ENCODE data around the gene TRIM47. TPM values are rescaled to one million over a fixed set of nuclear protein-coding genes. Genes with fewer than 3 reads are reported as not detected.

TRIM47 gene
- total and polyA plus RNA-seq, 2 of the 13 experiments (the other 11 are each of a cell fraction or from before 2014, with no cell fraction given), result 33.5 to 82.0 TPM

GRCh38 chr17:75877752-75878173 is 618 bp downstream of the TRIM47 start (continued):
- peak; percentile 42; the same call in 1 of the 2 replicates for TF ChIP-seq E2F1 (CRISPR knock-in tag; IDR thresholded peaks at IDR 0.05)
- TF ChIP-seq BCL3 (CRISPR knock-in tag; IDR thresholded peaks at IDR 0.05), result peak; percentile 90
- 0 out of 2 replicates have a peak, but pooled peaks have one; percentile 49 for TF ChIP-seq DPF2 (CRISPR knock-in tag; IDR thresholded peaks at IDR 0.05; ENCODE audit: borderline replicate concordance, low read depth)
- no peak for TF ChIP-seq NR2F2 (IDR thresholded peaks at IDR 0.05; ENCODE audit: borderline replicate concordance, low read depth)
- no peak for TF ChIP-seq RBM22 (optimal IDR thresholded peaks at IDR 0.05; ENCODE audit: low read length)
- peak; percentile 36; the same call in 1 of the 2 replicates for TF ChIP-seq ZBTB43 (CRISPR knock-in tag; conservative IDR thresholded peaks at IDR 0.05)
- 0 out of 3 replicates have a peak, but pooled peaks have one; percentile 54 for TF ChIP-seq MXI1 (IDR thresholded peaks at IDR 0.05; ENCODE audit: borderline replicate concordance, low read depth, low read length)
- no peak for TF ChIP-seq KDM4B (CRISPR knock-in tag; IDR thresholded peaks at IDR 0.05)
- TF ChIP-seq, protein P1, sequence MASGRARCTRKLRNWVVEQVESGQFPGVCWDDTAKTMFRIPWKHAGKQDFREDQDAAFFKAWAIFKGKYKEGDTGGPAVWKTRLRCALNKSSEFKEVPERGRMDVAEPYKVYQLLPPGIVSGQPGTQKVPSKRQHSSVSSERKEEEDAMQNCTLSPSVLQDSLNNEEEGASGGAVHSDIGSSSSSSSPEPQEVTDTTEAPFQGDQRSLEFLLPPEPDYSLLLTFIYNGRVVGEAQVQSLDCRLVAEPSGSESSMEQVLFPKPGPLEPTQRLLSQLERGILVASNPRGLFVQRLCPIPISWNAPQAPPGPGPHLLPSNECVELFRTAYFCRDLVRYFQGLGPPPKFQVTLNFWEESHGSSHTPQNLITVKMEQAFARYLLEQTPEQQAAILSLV (CRISPR knock-in tag; IDR thresholded peaks at IDR 0.05; ENCODE audit: borderline replicate concordance), result peak; percentile 25; the same call in 1 of the 2 replicates
- TF ChIP-seq TGIF2 (CRISPR knock-in tag; IDR thresholded peaks at IDR 0.05), result peak; percentile 22; the same call in 1 of the 2 replicates
- no peak; the same call in 1 of the 2 replicates for TF ChIP-seq MEF2D (CRISPR knock-in tag; IDR thresholded peaks at IDR 0.05)
- peak; percentile 23; the same call in 1 of the 2 replicates for TF ChIP-seq PHF20 (CRISPR knock-in tag; IDR thresholded peaks at IDR 0.05)
- no peak for TF ChIP-seq NAIF1 (CRISPR knock-in tag; IDR thresholded peaks at IDR 0.05; ENCODE audit: borderline replicate concordance)
- no peak for TF ChIP-seq SNRNP70 (IDR thresholded peaks at IDR 0.05; ENCODE audit: low read depth, low read length)
- no peak for TF ChIP-seq MAFK (conservative IDR thresholded peaks at IDR 0.05 in 1 of 2, IDR thresholded peaks at IDR 0.05 in 1 of 2; ENCODE audit: low read length in 2 of 2)
- no peak for TF ChIP-seq ZNF138 (CRISPR knock-in tag; IDR thresholded peaks at IDR 0.05; ENCODE audit: low read depth)
- no peak for TF ChIP-seq TCF12 (IDR thresholded peaks at IDR 0.05)
- TF ChIP-seq TCF12 (CRISPR knock-in tag; IDR thresholded peaks at IDR 0.05), result no peak
- 0 out of 2 replicates have a peak, but pooled peaks have one; percentile 12 for TF ChIP-seq ZBTB8A (CRISPR knock-in tag; IDR thresholded peaks at IDR 0.05; ENCODE audit: borderline replicate concordance, low read depth)
- 0 out of 2 replicates have a peak, but pooled peaks have one; percentile 68 for TF ChIP-seq ZNF253 (CRISPR knock-in tag; IDR thresholded peaks at IDR 0.05; ENCODE audit: borderline replicate concordance)
- no peak for TF ChIP-seq ZNF350 (CRISPR knock-in tag; IDR thresholded peaks at IDR 0.05; ENCODE audit: borderline replicate concordance, low read depth)
- TF ChIP-seq TARDBP (CRISPR knock-in tag; IDR thresholded peaks at IDR 0.05), result no peak
- TF ChIP-seq ZNF776 (CRISPR knock-in tag; IDR thresholded peaks at IDR 0.05), result peak; percentile 97; the same call in 1 of the 2 replicates
- TF ChIP-seq, protein P2, sequence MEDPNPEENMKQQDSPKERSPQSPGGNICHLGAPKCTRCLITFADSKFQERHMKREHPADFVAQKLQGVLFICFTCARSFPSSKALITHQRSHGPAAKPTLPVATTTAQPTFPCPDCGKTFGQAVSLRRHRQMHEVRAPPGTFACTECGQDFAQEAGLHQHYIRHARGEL (CRISPR knock-in tag; IDR thresholded peaks at IDR 0.05), result 0 out of 2 replicates have a peak, but pooled peaks have one; percentile 18
- no peak for TF ChIP-seq ZNF552 (CRISPR knock-in tag; IDR thresholded peaks at IDR 0.05; ENCODE audit: borderline replicate concordance)
- no peak for TF ChIP-seq PHF21A (CRISPR knock-in tag; IDR thresholded peaks at IDR 0.05)

Measured in HepG2 (cell line).